Vagina (tissue), 2 donors: ENCODE measurements around the gene ZKSCAN3.

ENCODE experiments used
- POLR2A ChIP-seq, 2 donors: fragments of 450-650 bp; IDR thresholded peaks; one replicate each; pipeline ENCODE4 v1.6.1; 2017; ENCODE audit warnings: antibody characterized with exemption in 2 of 2, mild to moderate bottlenecking in 2 of 2, moderate library complexity in 2 of 2
- POLR2AphosphoS5 ChIP-seq, 2 donors: sonication (generic); formaldehyde crosslinking; IDR thresholded peaks; one replicate each; pipeline ENCODE4 v1.9.0; 2017; ENCODE audit warnings: antibody characterized with exemption in 2 of 2, mild to moderate bottlenecking in 2 of 2, low read depth in 1 of 2; ENCODE audit not compliant: insufficient read depth in 1 of 2
- TF ChIP-seq, protein P1 (sequence below), 3 experiments: fragments of 450-650 bp in 2 of 3; fragments of 200-600 bp in 1 of 3; sonication (generic) in 1 of 3; IDR thresholded peaks; one replicate each; pipeline ENCODE4 v1.5.1; 2017 to 2019; ENCODE audit warnings: antibody characterized with exemption in 3 of 3, mild to moderate bottlenecking in 2 of 3, moderate library complexity in 2 of 3

DNA sequence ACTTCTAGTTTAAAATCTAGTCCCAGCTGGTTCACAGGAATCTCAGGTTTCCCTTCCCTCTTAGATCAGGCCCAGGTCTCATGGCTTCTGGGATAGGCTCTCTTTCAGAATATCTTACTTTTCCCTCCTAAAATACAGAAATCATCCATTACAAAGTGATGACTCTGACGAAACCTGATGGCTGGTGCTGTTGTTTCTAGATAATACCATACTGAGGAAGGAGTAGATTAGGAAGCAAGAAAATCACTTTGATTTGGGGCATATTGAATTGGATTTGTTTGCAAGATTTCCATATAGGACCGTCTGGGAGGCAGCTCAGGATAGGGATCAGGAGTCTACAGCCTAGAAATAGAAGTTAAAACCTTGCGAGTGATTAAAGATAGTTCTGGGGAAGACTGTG, 3.6 kb downstream of the ZKSCAN3 start:
- TF ChIP-seq, protein P1, sequence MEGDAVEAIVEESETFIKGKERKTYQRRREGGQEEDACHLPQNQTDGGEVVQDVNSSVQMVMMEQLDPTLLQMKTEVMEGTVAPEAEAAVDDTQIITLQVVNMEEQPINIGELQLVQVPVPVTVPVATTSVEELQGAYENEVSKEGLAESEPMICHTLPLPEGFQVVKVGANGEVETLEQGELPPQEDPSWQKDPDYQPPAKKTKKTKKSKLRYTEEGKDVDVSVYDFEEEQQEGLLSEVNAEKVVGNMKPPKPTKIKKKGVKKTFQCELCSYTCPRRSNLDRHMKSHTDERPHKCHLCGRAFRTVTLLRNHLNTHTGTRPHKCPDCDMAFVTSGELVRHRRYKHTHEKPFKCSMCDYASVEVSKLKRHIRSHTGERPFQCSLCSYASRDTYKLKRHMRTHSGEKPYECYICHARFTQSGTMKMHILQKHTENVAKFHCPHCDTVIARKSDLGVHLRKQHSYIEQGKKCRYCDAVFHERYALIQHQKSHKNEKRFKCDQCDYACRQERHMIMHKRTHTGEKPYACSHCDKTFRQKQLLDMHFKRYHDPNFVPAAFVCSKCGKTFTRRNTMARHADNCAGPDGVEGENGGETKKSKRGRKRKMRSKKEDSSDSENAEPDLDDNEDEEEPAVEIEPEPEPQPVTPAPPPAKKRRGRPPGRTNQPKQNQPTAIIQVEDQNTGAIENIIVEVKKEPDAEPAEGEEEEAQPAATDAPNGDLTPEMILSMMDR (IDR thresholded peaks at IDR 0.05) = no peak
- TF ChIP-seq POLR2AphosphoS5 (IDR thresholded peaks at IDR 0.05; ENCODE audit: insufficient read depth in 1 of 2, low read depth in 1 of 2) (no peak), POLR2A (IDR thresholded peaks at IDR 0.05) (no peak)
